Fibroblast of skin of left quadriceps (primary cell): ENCODE data around the gene SYTL3.

ENCODE experiments used
- DNase-seq, 2 experiments: peaks; one replicate each; pipeline ENCODE4 v3.0.0-alpha.2; 2013; ENCODE audit warnings: low read depth in 2 of 2

The SYTL3 gene

GRCh38 chr6:158725704-158726103, 75.8 kb downstream of the SYTL3 start:
- no peak for DNase-seq

- no peak for DNase-seq
Measured at GRCh38 chr6:158729906-158730540, 80.2 kb downstream of the SYTL3 start.

GRCh38 chr6:158730541-158730907, 80.7 kb downstream of the SYTL3 start:
- no peak for DNase-seq

GRCh38 chr6:158735009-158735408, 85.2 kb downstream of the SYTL3 start:
- no peak for DNase-seq

- DNase-seq: no peak
Measured at GRCh38 chr6:158737082-158737709, 87.3 kb downstream of the SYTL3 start.

GRCh38 chr6:158737710-158738615, 88.1 kb downstream of the SYTL3 start:
- no peak for DNase-seq

GRCh38 chr6:158739673-158740072, 89.8 kb downstream of the SYTL3 start:
- no peak for DNase-seq

GRCh38 chr6:158743033-158743651, 93.3 kb downstream of the SYTL3 start:
- no peak for DNase-seq

GRCh38 chr6:158744986-158745430, 95.2 kb downstream of the SYTL3 start:
- no peak for DNase-seq

- DNase-seq: no peak
Measured at GRCh38 chr6:158751224-158751623, 101.4 kb downstream of the SYTL3 start.

GRCh38 chr6:158751921-158752320, 102.1 kb downstream of the SYTL3 start:
- DNase-seq: no peak

- DNase-seq: no peak
Measured at GRCh38 chr6:158752613-158753012, 102.8 kb downstream of the SYTL3 start.

- no peak for DNase-seq
Measured at GRCh38 chr6:158753811-158754210, 104.0 kb downstream of the SYTL3 start.

GRCh38 chr6:158754738-158755137, 104.9 kb downstream of the SYTL3 start:
- DNase-seq: no peak

- DNase-seq: no peak
Measured at GRCh38 chr6:158755636-158756035, 105.8 kb downstream of the SYTL3 start.

GRCh38 chr6:158756126-158756525, 106.3 kb downstream of the SYTL3 start:
- DNase-seq: no peak

- no peak for DNase-seq
Measured at GRCh38 chr6:158756977-158757752, 107.3 kb downstream of the SYTL3 start.

- no peak for DNase-seq
Measured at GRCh38 chr6:158757753-158758090, 107.9 kb downstream of the SYTL3 start.

GRCh38 chr6:158758451-158758860, 108.6 kb downstream of the SYTL3 start:
- no peak for DNase-seq

GRCh38 chr6:158758941-158759479, 109.2 kb downstream of the SYTL3 start:
- DNase-seq: no peak

- no peak for DNase-seq
Measured at GRCh38 chr6:158759966-158760617, 110.2 kb downstream of the SYTL3 start.
